ENCODE data around the gene OR2K2. TPM values are rescaled to one million over a fixed set of nuclear protein-coding genes. Genes with fewer than 3 reads are reported as not detected.
"Not testable (repeated sequence)": the region's sequence is repeated elsewhere in the genome, so short reads cannot be mapped to it uniquely, and the experiment has no call there.

OR2K2 gene
- total and polyA plus RNA-seq, 9 of the 15 experiments (the other 6 are each of a cell fraction or from before 2014, with no cell fraction given) = not detected

DNA sequence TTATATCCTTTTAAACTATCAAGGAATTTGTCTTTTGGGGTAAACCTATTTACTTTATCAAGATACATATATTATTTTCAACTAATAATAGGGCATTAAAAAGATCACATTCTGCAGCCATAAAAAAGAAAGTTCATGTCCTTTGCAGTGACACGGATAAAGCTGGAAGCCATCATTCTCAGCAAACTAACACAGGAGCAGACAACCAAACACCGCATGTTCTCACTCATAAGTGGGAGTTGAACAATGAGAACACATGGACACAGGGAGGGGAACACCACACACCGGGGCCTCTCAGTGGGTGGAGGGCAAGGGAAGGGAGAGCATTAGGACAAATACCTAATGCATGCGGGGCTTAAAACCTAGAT is 30.4 kb downstream of the OR2K2 start:
- H3K79me2 ChIP-seq (ENCODE audit: control insufficient read depth, insufficient read depth, low read length); H3K9ac ChIP-seq (ENCODE audit: insufficient read depth in 1 of 2, low read depth in 2 of 2, low read length in 2 of 2); H4K20me1 ChIP-seq (replicated peaks; ENCODE audit: control insufficient read depth, insufficient read depth, low read length); POLR2A ChIA-PET; H3K9me3 ChIP-seq (replicated peaks; ENCODE audit: control insufficient read depth, insufficient read depth, low read depth, low read length); H3K4me3 ChIP-seq; H2AFZ ChIP-seq (ENCODE audit: low read depth, low read length); intact Hi-C loops (cut with micrococcal nuclease); H3K9me1 ChIP-seq (ENCODE audit: control insufficient read depth, insufficient read depth, low read length); H3K4me2 ChIP-seq (ENCODE audit: insufficient read depth, low read length); H3K4me1 ChIP-seq (replicated peaks in 1 of 2; ENCODE audit: control insufficient read depth in 2 of 2, insufficient read depth in 2 of 2, low read length in 2 of 2); H3K27me3 ChIP-seq (ENCODE audit: control insufficient read depth in 2 of 2, insufficient read depth in 2 of 2, low read length in 2 of 2); BruUV-seq (replicated peaks); ATAC-seq; FAIRE-seq; DNase-seq (ENCODE audit: extremely low read depth in 1 of 4, low spot score in 3 of 4); H3K36me3 ChIP-seq (ENCODE audit: control insufficient read depth, insufficient read depth, low read length); H3K27ac ChIP-seq (ENCODE audit: extremely low read depth, low read depth, low read length): not testable (repeated sequence)
- CTCF ChIA-PET (ENCODE audit: low intra/inter-chr PET ratio) = interaction anchor here (0.6 to 1.6 kb wide), 2 partner anchors 1082 to 1115 kb away, joined by 3 to 8 read pairs; no protein-coding TSS in a partner anchor
- TF ChIP-seq, protein P1, sequence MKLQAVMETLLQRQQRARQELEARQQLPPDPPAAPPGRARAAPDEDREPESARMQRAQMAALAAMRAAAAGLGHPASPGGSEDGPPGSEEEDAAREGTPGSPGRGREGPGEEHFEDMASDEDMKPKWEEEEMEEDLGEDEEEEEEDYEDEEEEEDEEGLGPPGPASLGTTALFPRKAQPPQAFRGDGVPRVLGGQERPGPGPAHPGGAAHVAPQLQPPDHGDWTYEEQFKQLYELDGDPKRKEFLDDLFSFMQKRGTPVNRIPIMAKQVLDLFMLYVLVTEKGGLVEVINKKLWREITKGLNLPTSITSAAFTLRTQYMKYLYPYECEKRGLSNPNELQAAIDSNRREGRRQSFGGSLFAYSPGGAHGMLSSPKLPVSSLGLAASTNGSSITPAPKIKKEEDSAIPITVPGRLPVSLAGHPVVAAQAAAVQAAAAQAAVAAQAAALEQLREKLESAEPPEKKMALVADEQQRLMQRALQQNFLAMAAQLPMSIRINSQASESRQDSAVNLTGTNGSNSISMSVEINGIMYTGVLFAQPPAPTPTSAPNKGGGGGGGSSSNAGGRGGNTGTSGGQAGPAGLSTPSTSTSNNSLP (IDR thresholded peaks at IDR 0.05; ENCODE audit: borderline replicate concordance, low read depth, low read length) = 0 out of 2 replicates have a peak, but pooled peaks have one; percentile 2
- 0% methylated on average over 3 of the region's 4 CpGs for WGBS (ENCODE audit: insufficient coverage, low coverage, missing lambda C conversion rate)
- in situ Hi-C loops (cut with MboI) = loop anchor here (25.0 kb wide), 1 partner anchor 1112 kb away; no protein-coding TSS in a partner anchor

All from K562 (cell line).